ENCODE data around the gene ROR1. TPM values are rescaled to one million over a fixed set of nuclear protein-coding genes. Genes with fewer than 3 reads are reported as not detected.

The ROR1 gene
- total RNA-seq, 5 donors from 2014 or later (not counting 1 experiment from before 2014, with no cell fraction given): 0.15 to 2.0 (median 0.33) TPM; not detected in 1

GRCh38 chr1:63877816-63878215, 104.0 kb downstream of the ROR1 start:
- no peaks in the 10 kb centered on the region for H3K36me3 Mint-ChIP-seq
- no peaks in the 10 kb centered on the region for H3K9me3 ChIP-seq
- DNase-seq (no peak), ATAC-seq (replicated peaks in 1 of 4) (no peak)
- H3K27me3 Mint-ChIP-seq: peaks cover 0 to 6% of the 10 kb centered on the region in 2 donors
- no peaks in the 10 kb centered on the region for H3K4me1 Mint-ChIP-seq
- H3K4me3 Mint-ChIP-seq: no peak overlapping the region
- H3K27ac ChIP-seq (ENCODE audit: low read length): no peak overlapping the region
- ChIA-PET POLR2A (no interaction called here), CTCF (no interaction called here)
- H3K9me3 Mint-ChIP-seq: no peaks in the 10 kb centered on the region
- no peaks in the 10 kb centered on the region for H3K36me3 ChIP-seq (ENCODE audit: control insufficient read depth in 2 of 2, extremely low read depth in 1 of 2, insufficient read depth in 1 of 2, low read length in 1 of 2)
- no peaks in the 10 kb centered on the region for H3K4me1 ChIP-seq (ENCODE audit: control insufficient read depth in 1 of 2, extremely low read depth in 1 of 2, insufficient read depth in 2 of 2, low read length in 2 of 2)
- no peaks in the 10 kb centered on the region for H3K27me3 ChIP-seq (replicated peaks in 1 of 2; ENCODE audit: control insufficient read depth in 2 of 2, extremely low read depth in 1 of 2, insufficient read depth in 2 of 2, low read length in 1 of 2)
- WGBS (ENCODE audit: insufficient coverage): no CpG with 5 or more reads among the region's 3 CpGs
- no peak overlapping the region for H3K4me3 ChIP-seq (ENCODE audit: control insufficient read depth in 1 of 2, extremely low read depth in 1 of 2, low read length in 1 of 2)
- no peak overlapping the region for H3K27ac Mint-ChIP-seq

- no peak overlapping the region for H3K27ac ChIP-seq (ENCODE audit: low read length)
- CTCF ChIA-PET: interaction anchor here in 1 of 2 donors (1.3 kb wide), 1 partner anchor 12 kb away, joined by 4 read pairs; no protein-coding TSS in a partner anchor
- ATAC-seq (replicated peaks in 1 of 4) (no peak), DNase-seq (no peak)
- no peaks in the 10 kb centered on the region for H3K36me3 Mint-ChIP-seq
- no peaks in the 10 kb centered on the region for H3K27me3 ChIP-seq (replicated peaks in 1 of 2; ENCODE audit: control insufficient read depth in 2 of 2, extremely low read depth in 1 of 2, insufficient read depth in 2 of 2, low read length in 1 of 2)
- H3K9me3 ChIP-seq: no peaks in the 10 kb centered on the region
- H3K4me1 ChIP-seq (ENCODE audit: control insufficient read depth in 1 of 2, extremely low read depth in 1 of 2, insufficient read depth in 2 of 2, low read length in 2 of 2): no peaks in the 10 kb centered on the region
- no peak overlapping the region for H3K4me3 ChIP-seq (ENCODE audit: control insufficient read depth in 1 of 2, extremely low read depth in 1 of 2, low read length in 1 of 2)
- no CpG with 5 or more reads among the region's 1 CpG for WGBS (ENCODE audit: insufficient coverage)
- H3K4me3 Mint-ChIP-seq: no peak overlapping the region
- H3K4me1 Mint-ChIP-seq: no peaks in the 10 kb centered on the region
- H3K27ac Mint-ChIP-seq: no peak overlapping the region
- no peaks in the 10 kb centered on the region for H3K36me3 ChIP-seq (ENCODE audit: control insufficient read depth in 2 of 2, extremely low read depth in 1 of 2, insufficient read depth in 1 of 2, low read length in 1 of 2)
- H3K9me3 Mint-ChIP-seq: no peaks in the 10 kb centered on the region
- POLR2A ChIA-PET: no interaction called here
- peaks cover 0 to 6% of the 10 kb centered on the region in 2 donors for H3K27me3 Mint-ChIP-seq
Measured at GRCh38 chr1:63878932-63879331, 105.1 kb downstream of the ROR1 start.

GRCh38 chr1:63880958-63881576, 107.2 kb downstream of the ROR1 start:
- Mint-ChIP-seq H3K4me3 (no peak overlapping the region), H3K27ac (no peak overlapping the region), H3K27me3 (peaks cover 0 to 6% of the 10 kb centered on the region in 2 donors), H3K36me3 (no peaks in the 10 kb centered on the region), H3K9me3 (no peaks in the 10 kb centered on the region), H3K4me1 (no peaks in the 10 kb centered on the region)
- H3K27me3 ChIP-seq (replicated peaks in 1 of 2; ENCODE audit: control insufficient read depth in 2 of 2, extremely low read depth in 1 of 2, insufficient read depth in 2 of 2, low read length in 1 of 2): no peaks in the 10 kb centered on the region
- no peaks in the 10 kb centered on the region for H3K36me3 ChIP-seq (ENCODE audit: control insufficient read depth in 2 of 2, extremely low read depth in 1 of 2, insufficient read depth in 1 of 2, low read length in 1 of 2)
- WGBS (ENCODE audit: insufficient coverage): no CpG with 5 or more reads among the region's 1 CpG
- no peaks in the 10 kb centered on the region for H3K4me1 ChIP-seq (ENCODE audit: control insufficient read depth in 1 of 2, extremely low read depth in 1 of 2, insufficient read depth in 2 of 2, low read length in 2 of 2)
- POLR2A ChIA-PET: interaction anchor here in 1 of 2 donors (0.6 kb wide), 1 partner anchor 17 kb away, joined by 3 read pairs; no protein-coding TSS in a partner anchor
- DNase-seq (no peak), ATAC-seq (replicated peaks in 1 of 4) (no peak)
- CTCF ChIA-PET: no interaction called here
- no peaks in the 10 kb centered on the region for H3K9me3 ChIP-seq
- no peak overlapping the region for H3K27ac ChIP-seq (ENCODE audit: low read length)
- H3K4me3 ChIP-seq (ENCODE audit: control insufficient read depth in 1 of 2, extremely low read depth in 1 of 2, low read length in 1 of 2): no peak overlapping the region

- ATAC-seq (replicated peaks in 1 of 4): no peak
- H3K27ac ChIP-seq (ENCODE audit: low read length): no peak overlapping the region
- peaks cover 0 to 6% of the 10 kb centered on the region in 2 donors for H3K27me3 Mint-ChIP-seq
- no peak overlapping the region for H3K4me3 ChIP-seq (ENCODE audit: control insufficient read depth in 1 of 2, extremely low read depth in 1 of 2, low read length in 1 of 2)
- CTCF ChIA-PET: no interaction called here
- H3K36me3 ChIP-seq (ENCODE audit: control insufficient read depth in 2 of 2, extremely low read depth in 1 of 2, insufficient read depth in 1 of 2, low read length in 1 of 2): no peaks in the 10 kb centered on the region
- no peaks in the 10 kb centered on the region for H3K27me3 ChIP-seq (replicated peaks in 1 of 2; ENCODE audit: control insufficient read depth in 2 of 2, extremely low read depth in 1 of 2, insufficient read depth in 2 of 2, low read length in 1 of 2)
- H3K27ac Mint-ChIP-seq: no peak overlapping the region
- no peaks in the 10 kb centered on the region for H3K9me3 Mint-ChIP-seq
- DNase-seq: no peak
- POLR2A ChIA-PET: no interaction called here
- no peaks in the 10 kb centered on the region for H3K4me1 ChIP-seq (ENCODE audit: control insufficient read depth in 1 of 2, extremely low read depth in 1 of 2, insufficient read depth in 2 of 2, low read length in 2 of 2)
- H3K4me1 Mint-ChIP-seq: no peaks in the 10 kb centered on the region
- H3K9me3 ChIP-seq: no peaks in the 10 kb centered on the region
- H3K36me3 Mint-ChIP-seq: no peaks in the 10 kb centered on the region
- no peak overlapping the region for H3K4me3 Mint-ChIP-seq
- 95% methylated on average over 2 of the region's 4 CpGs for WGBS (ENCODE audit: insufficient coverage)
Measured at GRCh38 chr1:63882048-63882704, 108.4 kb downstream of the ROR1 start.

- ChIA-PET CTCF (no interaction called here), POLR2A (interaction anchor here in 1 of 2 donors (0.5 to 0.7 kb wide), 2 partner anchors 35 to 124 kb away, joined by 3 to 4 read pairs; no protein-coding TSS in a partner anchor)
- 88% methylated on average over 1 of the region's 6 CpGs for whole genome bisulfite sequencing (ENCODE audit: insufficient coverage)
- Histone ChIP-seq H3K4me1 (ENCODE audit: control insufficient read depth in 1 of 2, extremely low read depth in 1 of 2, insufficient read depth in 2 of 2, low read length in 2 of 2) (no peaks in the 10 kb centered on the region), H3K4me3 (ENCODE audit: control insufficient read depth in 1 of 2, extremely low read depth in 1 of 2, low read length in 1 of 2) (no peak overlapping the region), H3K27me3 (replicated peaks in 1 of 2; ENCODE audit: control insufficient read depth in 2 of 2, extremely low read depth in 1 of 2, insufficient read depth in 2 of 2, low read length in 1 of 2) (no peaks in the 10 kb centered on the region), H3K9me3 (no peaks in the 10 kb centered on the region), H3K27ac (ENCODE audit: low read length) (no peak overlapping the region), H3K36me3 (ENCODE audit: control insufficient read depth in 2 of 2, extremely low read depth in 1 of 2, insufficient read depth in 1 of 2, low read length in 1 of 2) (no peaks in the 10 kb centered on the region)
- no peak overlapping the region for H3K27ac Mint-ChIP-seq
- H3K36me3 Mint-ChIP-seq: no peaks in the 10 kb centered on the region
- H3K9me3 Mint-ChIP-seq: no peaks in the 10 kb centered on the region
- no peaks in the 10 kb centered on the region for H3K4me1 Mint-ChIP-seq
- no peak for ATAC-seq (replicated peaks in 1 of 4)
- DNase-seq: no peak
- H3K4me3 Mint-ChIP-seq: no peak overlapping the region
- H3K27me3 Mint-ChIP-seq: peaks cover 0 to 6% of the 10 kb centered on the region in 2 donors
Measured at GRCh38 chr1:63883494-63884235, 109.8 kb downstream of the ROR1 start.

- Histone ChIP-seq H3K27ac (ENCODE audit: low read length) (no peak overlapping the region), H3K4me1 (ENCODE audit: control insufficient read depth in 1 of 2, extremely low read depth in 1 of 2, insufficient read depth in 2 of 2, low read length in 2 of 2) (no peaks in the 10 kb centered on the region), H3K27me3 (replicated peaks in 1 of 2; ENCODE audit: control insufficient read depth in 2 of 2, extremely low read depth in 1 of 2, insufficient read depth in 2 of 2, low read length in 1 of 2) (no peaks in the 10 kb centered on the region), H3K36me3 (ENCODE audit: control insufficient read depth in 2 of 2, extremely low read depth in 1 of 2, insufficient read depth in 1 of 2, low read length in 1 of 2) (no peaks in the 10 kb centered on the region), H3K4me3 (ENCODE audit: control insufficient read depth in 1 of 2, extremely low read depth in 1 of 2, low read length in 1 of 2) (no peak overlapping the region), H3K9me3 (no peaks in the 10 kb centered on the region)
- H3K4me3 Mint-ChIP-seq: no peak overlapping the region
- no peak for DNase-seq
- ChIA-PET CTCF (no interaction called here), POLR2A (no interaction called here)
- H3K27me3 Mint-ChIP-seq: peaks cover 0 to 2% of the 10 kb centered on the region in 2 donors
- no peaks in the 10 kb centered on the region for H3K4me1 Mint-ChIP-seq
- no peaks in the 10 kb centered on the region for H3K36me3 Mint-ChIP-seq
- no peak overlapping the region for H3K27ac Mint-ChIP-seq
- no peak for ATAC-seq (replicated peaks in 1 of 4)
- no CpG with 5 or more reads among the region's 2 CpGs for WGBS (ENCODE audit: insufficient coverage)
- H3K9me3 Mint-ChIP-seq: no peaks in the 10 kb centered on the region
Measured at GRCh38 chr1:63884486-63884885, 110.7 kb downstream of the ROR1 start.
